GM12878 (cell line): ENCODE measurements around the gene BRI3BP. TPM values are rescaled to one million over a fixed set of nuclear protein-coding genes. Genes with fewer than 3 reads are reported as not detected.

Experiments
- ATAC-seq: fragments of 200-7000 bp; cut with Tn5 transposase; 3 replicates; pipeline ENCODE4 v1.9.1; 2020; ENCODE audit warnings: mild to moderate bottlenecking, moderate library complexity
- BruUV-seq: library from RNA; stranded (reverse); fragments of 400-500 nt; replicated peaks from 2 replicates; lab custom pipeline; 2021; lab: Mats Ljungman, UMichigan
- CTCF ChIA-PET: fragments of 300-600 bp; sonication (Branson Sonifier 250); formaldehyde crosslinking; extraction: SDS; loops from one replicate; lab custom pipeline; 2021; ENCODE audit warnings: inconsistent platforms; lab: Yijun Ruan, JAX
- POLR2A ChIA-PET: fragments of 350-600 bp; formaldehyde crosslinking; extraction: SDS; loops from one replicate; lab custom pipeline; 2021; ENCODE audit warnings: inconsistent platforms; lab: Charles Lee
- RAD21 ChIA-PET: fragments of 300-600 bp; sonication (Branson Sonifier 250); formaldehyde crosslinking; loops from one replicate; lab custom pipeline; 2023; ENCODE audit warnings: antibody characterized with exemption; ENCODE audit not compliant: unreplicated experiment; lab: Charles Lee
- SMC1A ChIA-PET: fragments of 300-600 bp; sonication (Branson Sonifier 250); formaldehyde crosslinking; loops from one replicate; lab custom pipeline; 2023; ENCODE audit not compliant: unreplicated experiment, uncharacterized antibody; lab: Charles Lee
- DNase-seq: peaks from one replicate; pipeline ENCODE4 v3.0.0-alpha.2; 2011; ENCODE audit warnings: low read depth, low spot score
- FAIRE-seq: peaks from 3 replicates; lab custom pipeline; 2011; peaks lifted over from hg19 to GRCh38; lab: Jason Lieb, UNC
- H2AFZ ChIP-seq: 2 replicates; pipeline ENCODE4 v1.6.0; 2011; ENCODE audit warnings: low read depth, low read length, control low read depth; ENCODE audit not compliant: control insufficient read depth
- H3K27ac ChIP-seq: 2 replicates; pipeline ENCODE4 v1.5.1; 2011; ENCODE audit warnings: control low read depth; ENCODE audit not compliant: control insufficient read depth, insufficient read depth
- H3K27me3 ChIP-seq, 2 experiments: replicated peaks in 1 of 2; 2 replicates each; pipeline versions ENCODE4 v1.6.0 to v1.6.1; 2011; ENCODE audit warnings: low read length in 1 of 2; ENCODE audit not compliant: control insufficient read depth in 2 of 2, insufficient read depth in 2 of 2
- H3K36me3 ChIP-seq, 2 experiments: 2 replicates each; pipeline ENCODE4 v1.5.1; 2011; ENCODE audit warnings: low read length in 1 of 2; ENCODE audit not compliant: control insufficient read depth in 2 of 2, insufficient read depth in 2 of 2
- H3K4me1 ChIP-seq: 2 replicates; pipeline ENCODE4 v1.6.1; 2011; ENCODE audit warnings: mild to moderate bottlenecking, low read length, moderate library complexity, mixed read lengths; ENCODE audit not compliant: control insufficient read depth, insufficient read depth
- H3K4me2 ChIP-seq: 2 replicates; pipeline ENCODE4 v1.6.0; 2011; ENCODE audit warnings: control low read depth; ENCODE audit not compliant: control insufficient read depth, insufficient read depth
- H3K4me3 ChIP-seq: fragments of 200-600 bp; sonication (generic); 2 replicates; pipeline ENCODE4 v1.5.1; 2016
- H3K79me2 ChIP-seq: 2 replicates; pipeline ENCODE4 v1.6.0; 2011; ENCODE audit warnings: low read length; ENCODE audit not compliant: control insufficient read depth, insufficient read depth
- H3K9ac ChIP-seq: 2 replicates; pipeline ENCODE4 v1.8.0; 2011; ENCODE audit warnings: low read length, control low read depth, mixed read lengths; ENCODE audit not compliant: control insufficient read depth, insufficient read depth
- H3K9me3 ChIP-seq: replicated peaks from 3 replicates; pipeline ENCODE4 v1.5.1; 2011; ENCODE audit warnings: mild to moderate bottlenecking, low read length; ENCODE audit not compliant: control insufficient read depth, insufficient read depth
- H4K20me1 ChIP-seq: 2 replicates; pipeline ENCODE4 v1.6.0; 2011; ENCODE audit not compliant: control insufficient read depth, insufficient read depth
- BCL11A ChIP-seq: IDR thresholded peaks from 2 replicates; pipeline ENCODE4 v1.6.1; 2011; ENCODE audit warnings: low read depth, low read length
- BCLAF1 ChIP-seq: fragments of 450-650 bp; IDR thresholded peaks from 2 replicates; pipeline ENCODE4 v1.6.1; 2017; ENCODE audit warnings: antibody characterized with exemption, mild to moderate bottlenecking, moderate library complexity
- CBX5 ChIP-seq: sonication (generic); IDR thresholded peaks from 2 replicates; pipeline ENCODE4 v1.6.1; 2016; ENCODE audit warnings: low read depth, moderate library complexity, mild to moderate bottlenecking, inconsistent platforms
- EGR1 ChIP-seq, 2 experiments: IDR thresholded peaks; 1 replicate in 1 of 2; 2 replicates in 1 of 2; pipeline ENCODE4 v1.6.1; 2011 to 2012; ENCODE audit warnings: low read depth in 2 of 2, low read length in 2 of 2, borderline replicate concordance in 1 of 2, mild to moderate bottlenecking in 1 of 2, moderate library complexity in 1 of 2
- ESRRA ChIP-seq: IDR thresholded peaks from 2 replicates; pipeline ENCODE4 v1.6.1; 2012; ENCODE audit warnings: mild to moderate bottlenecking, low read length, improper control_type of control experiment
- FOS ChIP-seq: IDR thresholded peaks from 3 replicates; pipeline ENCODE4 v1.6.1; 2011; ENCODE audit warnings: borderline replicate concordance; ENCODE audit not compliant: insufficient read length; ENCODE audit errors: extremely low read depth
- HDAC6 ChIP-seq: fragments of 200-600 bp; sonication (generic); IDR thresholded peaks from one replicate; pipeline ENCODE4 v1.8.0; 2017; ENCODE audit warnings: antibody characterized with exemption; ENCODE audit not compliant: unreplicated experiment
- NFYB ChIP-seq: IDR thresholded peaks from 2 replicates; pipeline ENCODE4 v1.6.1; 2011; ENCODE audit warnings: low read depth, mild to moderate bottlenecking, low read length, improper control_type of control experiment, moderate library complexity; ENCODE audit not compliant: insufficient read depth
- NR2C2 ChIP-seq: IDR thresholded peaks from 2 replicates; pipeline ENCODE4 v1.6.1; 2011; ENCODE audit warnings: borderline replicate concordance, low read depth; ENCODE audit not compliant: control insufficient read depth, insufficient read length
- POU2F2 ChIP-seq: IDR thresholded peaks from 3 replicates; pipeline ENCODE4 v1.6.1; 2011; ENCODE audit warnings: low read depth, mild to moderate bottlenecking, low read length, borderline replicate concordance
- RBBP5 ChIP-seq: fragments of 200-600 bp; sonication (generic); conservative IDR thresholded peaks from 2 replicates; pipeline ENCODE4 v1.6.1; 2016
- RCOR1 ChIP-seq: conservative IDR thresholded peaks from 2 replicates; pipeline ENCODE4 v1.6.1; 2012; ENCODE audit warnings: low read depth, low read length, improper control_type of control experiment
- SIN3A ChIP-seq: IDR thresholded peaks from 2 replicates; pipeline ENCODE4 v1.6.1; 2012; ENCODE audit warnings: low read depth, low read length, improper control_type of control experiment
- SMAD1 ChIP-seq: fragments of 450-650 bp; IDR thresholded peaks from 2 replicates; pipeline ENCODE4 v1.6.1; 2018; ENCODE audit warnings: mild to moderate bottlenecking, low read depth; ENCODE audit not compliant: partially characterized antibody
- ZBTB11 ChIP-seq: fragments of 450-650 bp; formaldehyde crosslinking; IDR thresholded peaks from 2 replicates; pipeline ENCODE4 v1.5.0; 2022; ENCODE audit warnings: mild to moderate bottlenecking, missing genetic modification characterization
- ZSCAN29 ChIP-seq: fragments of 450-650 bp; IDR thresholded peaks from 2 replicates; pipeline ENCODE4 v1.6.1; 2017; ENCODE audit warnings: mild to moderate bottlenecking, moderate library complexity
- ZZZ3 ChIP-seq: IDR thresholded peaks from 2 replicates; pipeline ENCODE4 v1.6.1; 2011; ENCODE audit warnings: low read depth; ENCODE audit not compliant: control insufficient read depth, insufficient read length
- WGBS: methylation state at CpG from one replicate; pipeline ENCODE4 v1.1.6; 2016; ENCODE audit warnings: low lambda C conversion rate; ENCODE audit not compliant: insufficient replicate concordance, insufficient coverage; ENCODE audit errors: missing lambda C conversion rate; 5-methylcytosine and 5-hydroxymethylcytosine counted together
- in situ Hi-C: fragments of 300-500 bp; cut with MboI; formaldehyde crosslinking; loops from 9 replicates; pipeline ENCODE4 v1.14.3; 2018; ENCODE audit warnings: mixed read lengths
- intact Hi-C: fragments of 100-400 bp; cut with micrococcal nuclease; formaldehyde crosslinking; loops from one replicate; pipeline ENCODE4 v1.14.2; 2022; ENCODE audit not compliant: unreplicated experiment
- polyA plus RNA-seq, 11 experiments: library from polyadenylated mRNA; depleted of rRNA in 4 of 11; unstranded in 6 of 11; stranded (reverse) in 5 of 11; fragments of >200 nt; fragmentation: Nextera tagmentation in 4 of 11; fragmentation: Illumina TruSeq in 1 of 11; extraction: Ambion mirVana in 4 of 11; extraction: Trizol in 1 of 11; gene quantifications; 1 replicate in 1 of 11; 2 replicates in 10 of 11; pipeline versions ENCODE4 v1.2.1 to v1.2.3, GENCODE V29; 2011 to 2016; ENCODE audit warnings: inconsistent platforms in 2 of 11, missing spikeins in 2 of 11, low read depth in 1 of 11
- total RNA-seq, 4 experiments: library from RNA; depleted of rRNA in 3 of 4; stranded (reverse); fragments of >200 nt in 3 of 4; fragmentation: Illumina TruSeq in 1 of 4; extraction: Trizol in 1 of 4; gene quantifications; 2 replicates each; pipeline versions ENCODE4 v1.2.1 to v1.2.3, GENCODE V29; 2013 to 2021

BRI3BP gene
- total and polyA plus RNA-seq, 10 of the 15 experiments (the other 5 are each of a cell fraction or from before 2014, with no cell fraction given): 11.5 to 37.0 (median 28.5) TPM

GRCh38 chr12:124992874-124993625 lies 395 bp upstream of the BRI3BP start:
- ATAC-seq (peak; percentile 61), DNase-seq (peak; percentile 69), FAIRE-seq (peak; percentile 31)
- H3K9me3 ChIP-seq: no peaks in the 10 kb centered on the region
- peaks cover 52% of the 10 kb centered on the region for H3K79me2 ChIP-seq
- WGBS: under 1% methylated on average over 15 of the region's 35 CpGs
- H3K9ac ChIP-seq: peak overlapping the region; percentile 59
- ChIA-PET SMC1A (interaction anchor here (1.6 to 3.1 kb wide), 2 partner anchors 56 to 75 kb away, joined by 3 to 11 read pairs; no protein-coding TSS in a partner anchor), RAD21 (interaction anchor here (2.6 to 3.3 kb wide), 2 partner anchors 53 to 74 kb away, joined by 13 to 15 read pairs; no protein-coding TSS in a partner anchor), POLR2A (interaction anchor here (0.6 to 3.3 kb wide), 5 partner anchors 45 to 75 kb away, joined by 3 to 44 read pairs (median 5); partner anchors contain the start of gene UBC), CTCF (interaction anchor here (1.1 to 2.7 kb wide), 2 partner anchors 45 to 53 kb away, joined by 3 to 20 read pairs; no protein-coding TSS in a partner anchor)
- H3K27ac ChIP-seq: peak overlapping the region; percentile 47
- peak overlapping the region; percentile 89 for H2AFZ ChIP-seq
- H3K4me3 ChIP-seq: peak overlapping the region; percentile 58; the same call in 1 of the 2 replicates
- H3K4me2 ChIP-seq: peak overlapping the region; percentile 93
- BruUV-seq: no TSS peak
- no peaks in the 10 kb centered on the region for H3K27me3 ChIP-seq
- H4K20me1 ChIP-seq: no peaks in the 10 kb centered on the region
- peaks cover 14% of the 10 kb centered on the region for H3K4me1 ChIP-seq
- intact Hi-C loops: loop anchor here (2.0 kb wide), 1 partner anchor 76 kb away; no protein-coding TSS in a partner anchor
- no peaks in the 10 kb centered on the region for H3K36me3 ChIP-seq
- in situ Hi-C loops: no loop called here
- TF ChIP-seq BCLAF1: no peak
- TF ChIP-seq NR2C2: no peak
- TF ChIP-seq CBX5: no peak
- TF ChIP-seq SIN3A: no peak; the same call in 1 of the 2 replicates
- TF ChIP-seq ESRRA: no peak
- no peak for TF ChIP-seq RBBP5
- TF ChIP-seq EGR1 (IDR thresholded peaks at IDR 0.05; ENCODE audit: borderline replicate concordance in 1 of 2, low read depth in 2 of 2, low read length in 2 of 2): peak in 1 of 2 experiments; percentile 76; a peak in 1 of 3 replicates
- TF ChIP-seq ZSCAN29: no peak
- TF ChIP-seq ZBTB11 (CRISPR knock-in tag): no peak
- no peak for TF ChIP-seq ZZZ3
- TF ChIP-seq NFYB: no peak
- TF ChIP-seq HDAC6: no peak
- no peak for TF ChIP-seq BCL11A
- TF ChIP-seq POU2F2: no peak
- no peak for TF ChIP-seq RCOR1
- peak; percentile 39 for TF ChIP-seq SMAD1
- TF ChIP-seq FOS: no peak
